GM18498 (cell line): Measurements from ENCODE around the gene VPS39.

Source experiments
- ATAC-seq: cut with Tn5 transposase; IDR thresholded peaks from one replicate; pipeline ENCODE4 v1.9.1; 2021; ENCODE audit warnings: mild to moderate bottlenecking, moderate library complexity; ENCODE audit not compliant: unreplicated experiment

VPS39 gene

GRCh38 chr15:42158941-42159340 is 49.2 kb downstream of the VPS39 start:
- ATAC-seq, result no peak

GRCh38 chr15:42157981-42158765 is 49.9 kb downstream of the VPS39 start:
- ATAC-seq, result no peak

DNA sequence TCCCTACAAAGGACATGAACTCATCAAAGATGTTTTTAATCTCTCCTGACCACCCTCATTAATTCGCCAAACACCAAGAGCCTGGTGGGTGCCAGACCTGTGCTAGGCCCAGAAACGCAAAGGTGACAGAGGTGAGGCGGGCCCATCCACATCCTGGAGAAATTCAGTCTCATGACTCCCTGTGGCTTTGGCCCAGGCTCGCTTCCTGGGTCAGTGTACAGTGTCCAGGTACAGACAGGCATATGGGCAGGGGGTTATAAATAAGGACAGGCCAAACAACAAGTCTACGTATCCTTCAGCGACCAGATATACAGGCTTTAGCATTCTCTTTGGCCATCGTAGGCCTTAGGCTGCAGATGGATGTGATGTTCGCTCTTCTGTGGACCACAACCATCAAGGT is 50.7 kb downstream of the VPS39 start:
- ATAC-seq, result no peak

- no peak for ATAC-seq
Observed at GRCh38 chr15:42156243-42156922, 51.7 kb downstream of the VPS39 start, which contains the start of gene PLA2G4F. PLA2G4F (minus strand) TSS chr15:42156636; CDS start chr15:42156549, 87 bp downstream.

DNA sequence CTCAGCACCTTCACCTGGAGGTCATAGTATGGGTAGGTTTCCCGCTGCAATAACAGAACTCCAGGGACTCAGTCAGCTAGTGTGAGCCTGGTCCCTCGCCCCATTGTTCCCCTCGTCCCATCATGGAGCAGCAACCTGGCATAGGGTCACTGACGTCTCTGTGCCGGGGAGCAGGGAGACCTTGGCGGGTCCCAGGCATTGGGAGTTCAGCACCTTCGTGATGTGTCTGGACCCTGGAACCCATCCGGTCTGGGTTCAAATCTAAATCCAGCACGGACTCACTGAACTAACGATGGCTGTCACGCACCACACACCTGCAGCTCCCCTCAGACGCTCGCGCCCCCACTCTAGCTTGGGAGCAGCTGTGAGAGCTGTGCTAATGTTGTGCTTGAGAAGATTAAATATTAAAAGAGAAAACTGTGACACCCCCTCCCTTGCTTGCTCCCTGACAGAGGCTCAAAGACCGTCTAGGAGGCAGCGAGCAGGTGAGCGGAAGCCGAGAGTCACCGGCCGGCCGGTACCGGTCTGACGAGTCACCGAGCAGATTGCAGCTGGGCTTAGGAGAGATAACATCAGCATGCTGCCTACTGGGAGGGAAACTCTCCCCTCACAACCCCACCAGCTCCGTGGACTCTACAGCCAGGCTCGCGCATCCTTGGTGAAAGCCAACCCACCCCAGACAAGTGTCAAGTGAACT is 52.4 kb downstream of the VPS39 start:
- no peak for ATAC-seq

DNA sequence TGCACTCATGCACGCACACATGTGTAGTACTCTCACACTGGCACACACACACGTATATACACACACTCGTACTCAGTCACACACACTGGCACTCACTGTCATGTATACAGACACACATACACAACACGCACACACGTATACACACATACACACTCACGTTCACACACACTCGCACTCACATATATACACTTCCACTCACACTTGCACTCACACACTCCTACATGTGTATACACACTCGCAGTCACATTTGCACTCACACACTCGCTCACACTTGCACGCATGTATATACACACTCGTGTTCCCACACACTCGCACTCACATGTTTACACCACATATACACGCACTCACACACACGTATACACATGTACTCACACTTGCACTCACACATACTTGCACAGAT is 53.1 kb downstream of the VPS39 start:
- no peak for ATAC-seq

GRCh38 chr15:42154212-42154941 is 53.7 kb downstream of the VPS39 start:
- ATAC-seq, result no peak

GRCh38 chr15:42153874-42154211 is 54.3 kb downstream of the VPS39 start:
- ATAC-seq, result no peak

DNA sequence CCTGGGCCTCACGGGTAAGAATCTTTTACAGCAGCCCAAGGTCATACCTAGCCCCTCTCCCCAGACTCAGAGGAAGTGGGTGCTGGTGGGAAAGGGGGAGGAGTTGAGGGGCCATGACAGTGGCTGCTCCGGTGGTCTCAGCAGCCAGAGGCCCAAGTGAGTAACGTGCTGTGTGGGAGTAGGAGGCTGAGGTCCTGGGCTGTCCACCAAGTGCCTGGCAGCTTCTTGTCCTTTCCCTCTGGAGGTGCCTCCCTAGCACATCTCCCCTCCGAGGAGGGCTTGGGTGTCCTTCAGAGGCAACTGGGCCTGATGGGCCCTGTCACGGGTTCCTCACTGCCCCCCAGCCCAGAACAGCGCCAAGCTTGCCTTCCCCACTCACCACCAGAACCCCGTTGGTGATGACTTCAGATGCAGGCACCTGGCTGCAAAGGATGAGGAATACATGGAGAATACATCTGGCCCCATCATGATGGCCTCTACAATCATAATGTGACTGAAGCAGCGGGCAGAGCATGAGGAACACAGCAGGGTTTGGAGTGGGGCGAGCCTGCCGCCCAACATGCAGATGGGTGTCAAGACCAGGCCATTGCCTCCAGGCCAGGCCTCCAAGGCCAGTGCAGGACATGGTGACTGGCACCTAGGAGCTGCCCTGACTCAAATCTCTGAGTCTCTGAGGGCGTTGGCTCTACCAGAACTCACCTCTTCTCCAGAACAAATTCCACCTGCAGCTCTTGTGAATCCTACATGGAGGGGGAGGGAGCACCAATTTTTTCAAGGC is 55.0 kb downstream of the VPS39 start:
- no peak for ATAC-seq

GRCh38 chr15:42152196-42152920 is 55.7 kb downstream of the VPS39 start:
- ATAC-seq, result no peak

DNA sequence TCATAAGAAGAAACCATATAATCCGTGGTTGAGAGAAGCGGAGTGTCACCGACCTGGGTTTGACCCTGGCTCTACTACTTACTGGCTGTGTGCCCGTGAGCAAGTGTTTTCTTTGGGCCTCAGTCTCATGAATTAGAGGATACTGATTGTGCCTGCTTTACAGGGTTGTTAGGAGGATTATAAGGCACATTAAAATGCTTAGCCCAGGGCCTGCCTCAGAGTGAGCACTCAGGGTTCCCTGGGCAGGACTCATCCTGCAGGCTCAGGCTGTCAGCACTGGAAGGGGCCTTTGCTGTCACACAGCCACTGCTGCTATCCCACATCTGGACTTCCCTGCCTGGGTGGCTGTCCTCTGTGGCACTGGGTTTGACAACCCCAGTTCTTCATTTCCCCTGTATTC is 56.4 kb downstream of the VPS39 start:
- no peak for ATAC-seq

GRCh38 chr15:42151141-42151561 is 57.0 kb downstream of the VPS39 start:
- ATAC-seq, result no peak

DNA sequence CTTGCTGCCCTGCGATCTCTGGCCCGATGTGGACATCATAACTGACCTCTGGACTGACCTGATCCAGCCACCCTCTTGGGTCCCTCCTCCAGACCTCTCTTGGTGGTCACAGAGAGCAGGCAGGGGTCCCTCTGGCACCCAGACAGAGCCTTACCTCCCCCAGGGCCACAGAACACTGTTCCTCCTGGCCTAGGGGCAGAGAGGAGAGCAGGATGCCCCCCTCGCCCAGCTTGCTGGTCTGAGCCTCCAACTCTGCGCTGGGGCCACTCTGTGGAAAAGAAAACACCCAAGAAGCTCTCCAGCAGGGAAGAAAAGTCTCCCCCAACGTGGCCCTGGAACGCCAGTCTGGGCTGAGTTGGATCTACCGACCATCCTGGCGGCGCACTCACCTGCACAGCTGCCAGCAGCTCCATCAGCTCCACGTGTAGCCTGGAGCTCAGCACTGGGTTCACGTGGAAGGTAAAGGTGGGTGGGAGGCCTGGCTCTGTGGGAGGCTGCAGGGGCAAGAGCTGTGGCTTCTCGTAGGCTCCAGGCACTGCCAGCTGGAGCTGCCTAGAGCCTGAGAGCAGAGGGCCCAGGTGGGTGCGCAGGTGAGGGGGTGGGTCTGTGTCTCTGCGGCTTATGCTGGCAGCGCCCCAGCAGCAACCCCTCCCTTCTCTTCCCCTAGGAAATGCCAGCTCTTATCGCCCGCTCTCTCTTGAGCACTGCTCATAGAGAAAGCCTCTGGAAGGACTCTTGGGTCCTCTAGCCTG is 57.7 kb downstream of the VPS39 start:
- ATAC-seq, result no peak

GRCh38 chr15:42149493-42150218 is 58.4 kb downstream of the VPS39 start:
- no peak for ATAC-seq

DNA sequence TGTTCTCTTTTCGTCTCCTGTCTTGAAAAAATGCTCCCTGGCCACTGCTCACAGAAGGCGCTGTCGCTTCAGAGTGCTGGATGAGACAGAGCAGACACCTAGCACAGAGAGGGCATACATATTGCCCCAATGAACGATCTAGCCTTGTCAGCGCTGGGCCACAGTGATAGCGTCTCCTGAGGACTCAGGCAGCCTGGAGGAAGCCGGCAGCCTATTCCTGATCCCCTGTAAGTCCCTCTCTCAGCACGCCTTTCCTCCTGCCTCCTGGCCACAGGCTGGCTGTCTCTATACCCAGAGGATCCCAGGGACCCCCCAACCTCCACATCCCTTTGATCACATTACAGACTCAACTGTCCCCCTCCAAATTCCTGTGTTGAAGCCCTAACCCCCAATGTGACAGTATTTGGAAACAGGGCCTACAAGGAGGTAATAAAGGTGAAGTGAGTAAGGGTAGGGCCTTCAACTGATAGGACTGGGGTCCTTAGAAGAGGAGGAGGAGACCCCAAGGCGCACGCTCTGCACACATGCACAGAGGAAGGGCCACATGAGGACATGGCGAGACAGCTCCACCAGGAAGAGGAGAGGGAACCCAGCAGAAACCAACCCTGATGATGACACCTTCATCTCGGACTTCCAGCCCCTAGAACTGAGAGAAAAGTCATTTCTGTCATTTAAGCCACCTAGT is 59.2 kb downstream of the VPS39 start:
- ATAC-seq, result no peak

DNA sequence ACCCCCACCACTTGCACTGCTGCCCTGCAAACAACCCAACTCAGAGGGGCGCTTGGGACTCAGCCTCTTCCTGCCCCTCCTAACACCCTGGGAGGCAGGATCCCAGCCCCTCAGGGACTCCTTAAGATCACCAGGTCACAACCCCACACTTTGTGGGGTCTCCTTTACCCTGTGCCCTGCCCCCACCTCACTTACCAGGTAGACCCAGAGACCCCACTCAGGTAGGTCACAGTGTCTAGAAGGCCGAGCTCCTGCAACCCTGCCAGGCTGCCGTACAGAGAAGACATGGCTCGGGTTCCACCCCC is 60.7 kb downstream of the VPS39 start:
- no peak for ATAC-seq

- ATAC-seq, result no peak
Observed at GRCh38 chr15:42146551-42147430, 61.3 kb downstream of the VPS39 start.
